Activated T-cell treated with anti-CD3 and anti-CD28 coated beads for 4 hours (primary cell): ENCODE results near the gene CAPN3.

Source experiments
- DNase-seq: peaks from one replicate; pipeline ENCODE4 v3.0.0-alpha.2; 2020

CAPN3 gene

DNA sequence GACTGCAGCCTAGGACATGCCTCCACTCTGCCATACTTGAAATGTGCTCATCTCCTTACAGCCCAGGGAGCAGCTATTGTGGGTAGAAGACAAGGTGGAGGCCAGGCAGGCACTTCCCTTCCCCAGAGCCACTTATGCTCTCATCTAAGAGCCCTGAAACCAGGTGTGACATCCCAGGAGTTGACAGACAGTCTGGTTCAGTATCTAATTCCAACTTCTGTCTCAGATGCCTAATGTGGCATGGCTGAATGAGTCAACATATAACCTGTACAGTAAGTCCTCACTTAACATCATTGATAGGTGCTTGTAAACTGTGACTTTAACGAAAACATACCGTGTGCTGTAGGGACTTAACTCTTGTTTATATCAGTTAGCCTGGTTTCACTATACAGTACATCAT lies 1.2 kb upstream of the CAPN3 start:
- DNase-seq: no peak

DNA sequence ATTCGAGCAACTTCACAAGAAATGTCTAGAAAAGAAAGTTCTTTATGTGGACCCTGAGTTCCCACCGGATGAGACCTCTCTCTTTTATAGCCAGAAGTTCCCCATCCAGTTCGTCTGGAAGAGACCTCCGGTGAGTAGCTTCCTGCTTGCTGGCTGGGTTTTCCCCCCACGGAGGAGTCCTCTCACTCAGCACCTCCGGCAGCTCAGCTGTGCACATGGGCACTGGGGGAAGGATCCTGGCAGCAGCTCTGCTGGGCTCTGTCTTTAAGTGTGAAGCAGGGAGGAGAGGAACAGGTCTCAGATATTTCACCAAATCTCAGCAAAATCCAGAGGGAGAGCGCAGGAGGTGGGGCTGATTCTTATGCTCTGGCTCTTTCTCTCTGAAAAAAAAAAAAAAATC lies 684 bp downstream of the CAPN3 start:
- no peak for DNase-seq

DNA sequence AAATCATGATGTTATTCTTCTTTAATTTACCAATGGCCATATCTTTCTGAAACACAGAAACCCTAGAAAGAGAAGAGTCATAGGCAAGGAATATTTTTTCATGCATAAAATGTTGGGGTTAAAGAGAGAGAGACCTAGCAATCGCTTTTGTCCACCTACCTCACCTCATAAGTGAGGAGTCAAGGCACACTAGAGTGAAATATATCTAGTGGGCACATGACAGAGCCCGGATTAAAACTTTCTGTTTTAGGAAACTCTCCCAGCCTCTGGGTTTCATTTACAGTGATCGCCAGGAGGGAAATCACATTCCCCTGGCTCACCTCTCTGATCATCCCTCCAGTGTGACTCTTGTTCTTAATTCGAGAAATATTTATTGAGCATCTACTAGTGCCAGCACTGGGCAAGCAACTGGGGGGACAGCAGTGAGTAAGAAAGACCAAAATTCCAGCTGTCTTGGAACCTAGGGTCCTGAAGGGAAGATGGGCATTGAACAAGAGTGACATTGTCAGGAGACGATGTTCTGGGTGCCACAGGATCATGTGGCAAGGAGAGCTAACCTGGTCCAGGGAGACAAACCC lies 1.3 kb downstream of the CAPN3 start:
- DNase-seq: no peak

DNA sequence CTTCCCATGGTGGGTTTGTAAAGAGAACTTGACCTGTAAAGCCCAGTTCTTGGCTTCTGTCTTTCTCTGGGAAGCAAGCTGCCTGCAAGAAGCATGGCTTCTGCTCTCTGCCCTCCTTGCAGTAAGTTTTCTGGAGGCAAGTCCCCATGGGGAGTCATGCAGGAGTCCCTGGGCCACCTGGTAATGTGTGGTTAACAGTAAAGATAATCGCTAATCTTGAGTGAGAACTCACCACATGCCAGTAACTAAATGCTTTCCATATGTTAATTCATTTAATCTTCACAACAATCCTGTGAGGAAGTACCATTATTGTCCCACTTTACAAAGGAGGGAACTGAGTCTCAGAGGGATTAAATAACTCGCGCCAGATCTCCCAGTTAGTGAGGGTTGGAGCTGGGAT lies 4.2 kb downstream of the CAPN3 start:
- no peak for DNase-seq

DNA sequence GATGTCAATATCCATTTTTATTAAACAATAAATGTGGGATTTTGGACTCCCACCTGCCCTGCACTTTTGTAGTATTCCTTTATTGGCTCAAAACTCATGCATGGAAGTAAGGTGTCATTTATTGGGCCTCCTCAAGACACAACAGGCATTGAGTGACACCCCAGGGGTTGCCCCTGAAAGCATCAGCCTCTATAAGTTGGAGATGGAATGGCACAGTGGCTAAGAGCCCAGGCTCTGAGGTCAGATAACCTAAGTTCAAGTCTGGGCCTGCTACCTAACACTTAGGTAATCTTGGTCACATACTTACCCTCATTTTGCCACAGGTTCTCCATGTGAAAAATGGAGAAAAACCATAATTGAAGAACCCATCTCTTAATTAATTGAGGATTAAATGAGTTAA lies 4.6 kb downstream of the CAPN3 start:
- DNase-seq: no peak

DNA sequence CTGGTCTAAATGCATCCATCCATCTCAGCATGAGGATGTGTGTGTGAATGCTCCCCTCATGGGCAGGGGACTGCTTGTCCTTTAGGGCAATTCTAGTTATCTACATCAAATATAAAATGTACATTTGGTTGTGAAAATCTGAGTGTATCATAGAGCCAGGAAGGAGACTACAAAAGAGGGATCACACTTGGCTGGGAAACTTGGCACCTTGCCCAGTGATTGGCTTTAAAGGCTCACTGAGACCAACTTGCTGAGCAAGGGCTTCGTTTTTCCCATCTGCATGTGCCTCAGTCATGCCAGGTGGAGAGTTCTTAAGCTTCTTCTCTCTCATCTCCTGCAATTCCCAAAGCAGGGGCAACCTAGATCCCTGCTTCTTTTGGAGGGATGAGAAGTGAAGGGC lies 5.2 kb downstream of the CAPN3 start:
- DNase-seq: no peak

GRCh38 chr15:42365921-42366550 lies 6.7 kb downstream of the CAPN3 start:
- no peak for DNase-seq

DNA sequence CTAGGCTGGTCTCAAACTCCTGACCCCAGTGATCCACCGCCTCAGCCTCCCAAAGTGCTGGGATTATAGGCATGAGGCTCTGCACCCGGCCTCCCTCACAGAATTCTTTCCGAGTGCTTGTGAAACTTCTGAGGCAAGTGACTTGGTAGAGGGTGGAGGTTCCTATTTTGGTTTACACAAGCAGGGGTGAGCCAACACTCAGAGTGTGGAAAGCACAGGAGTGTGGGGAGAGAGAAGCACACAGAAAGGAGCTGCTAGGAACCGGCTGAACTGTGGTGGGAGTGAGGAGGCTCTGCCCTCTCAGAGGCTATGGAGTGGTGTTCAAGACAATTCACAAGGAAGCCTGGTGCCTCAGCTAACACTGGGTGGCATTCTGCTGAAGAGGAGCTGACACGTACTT lies 7.7 kb downstream of the CAPN3 start:
- no peak for DNase-seq

- no peak for DNase-seq
Measured at GRCh38 chr15:42368096-42368495, 8.8 kb downstream of the CAPN3 start.

- DNase-seq: no peak
Measured at GRCh38 chr15:42371096-42371495, 11.8 kb downstream of the CAPN3 start.

GRCh38 chr15:42373274-42373673 lies 14.0 kb downstream of the CAPN3 start:
- no peak for DNase-seq

- DNase-seq: no peak
Measured at GRCh38 chr15:42373936-42374335, 14.6 kb downstream of the CAPN3 start.

DNA sequence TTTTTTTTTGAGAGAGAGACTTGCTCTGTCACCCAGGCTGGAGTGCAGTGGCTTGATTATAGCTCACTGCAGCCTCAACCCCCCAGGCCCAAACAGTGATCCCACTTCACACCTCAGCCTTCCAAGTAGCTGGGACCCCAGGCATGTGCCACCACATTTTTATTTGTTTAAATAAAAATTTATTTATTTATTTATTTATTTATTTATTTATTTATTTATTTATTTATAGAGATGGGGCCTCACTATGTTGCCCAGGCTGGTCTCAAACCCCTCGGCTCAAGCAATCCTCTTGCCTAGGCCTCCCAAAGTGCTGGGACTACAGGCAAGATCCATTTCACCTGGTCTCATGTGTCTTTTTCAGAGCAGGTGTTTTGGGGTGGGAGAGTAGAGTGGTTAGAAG lies 15.5 kb downstream of the CAPN3 start:
- DNase-seq: no peak

DNA sequence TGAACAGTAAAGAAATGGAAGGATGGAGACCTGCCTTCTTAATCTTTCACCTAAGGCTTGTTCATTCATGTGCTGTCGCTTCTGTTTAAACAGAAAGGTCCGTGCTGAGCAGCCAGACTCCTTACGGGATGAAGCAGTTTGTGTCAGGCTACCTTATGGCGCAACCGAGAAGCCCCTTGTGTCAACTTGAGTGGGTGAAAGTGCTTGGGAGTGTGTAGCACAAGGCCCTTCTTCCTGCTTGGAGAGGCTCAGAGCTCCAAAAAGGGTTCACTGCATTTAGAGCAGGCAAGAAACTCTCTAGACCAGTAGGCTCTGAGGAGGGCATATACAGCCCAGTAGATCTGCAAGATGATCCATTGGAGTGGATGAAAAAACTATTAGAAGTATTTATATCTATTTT lies 16.0 kb downstream of the CAPN3 start:
- no peak for DNase-seq

GRCh38 chr15:42375941-42376340 lies 16.6 kb downstream of the CAPN3 start:
- DNase-seq: no peak

DNA sequence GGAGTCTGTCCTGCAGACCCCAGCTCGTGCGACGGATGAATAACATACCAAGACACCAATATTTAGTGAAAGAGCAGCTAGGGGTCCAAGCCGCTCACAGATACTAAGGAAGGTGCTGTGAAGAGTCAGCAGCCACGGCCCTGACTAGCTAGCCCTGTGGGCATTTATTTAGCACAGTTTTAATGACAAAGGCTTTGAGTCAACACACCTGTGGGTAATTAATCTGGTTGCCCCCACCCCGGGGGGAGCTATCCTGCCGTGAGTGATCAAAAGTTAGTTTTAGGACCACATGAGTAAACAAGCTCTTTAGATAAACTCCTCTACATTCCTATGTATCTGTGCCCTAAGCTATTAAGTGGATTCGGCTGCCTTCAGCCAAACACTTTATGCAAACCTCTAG lies 18.7 kb downstream of the CAPN3 start:
- DNase-seq: no peak

DNA sequence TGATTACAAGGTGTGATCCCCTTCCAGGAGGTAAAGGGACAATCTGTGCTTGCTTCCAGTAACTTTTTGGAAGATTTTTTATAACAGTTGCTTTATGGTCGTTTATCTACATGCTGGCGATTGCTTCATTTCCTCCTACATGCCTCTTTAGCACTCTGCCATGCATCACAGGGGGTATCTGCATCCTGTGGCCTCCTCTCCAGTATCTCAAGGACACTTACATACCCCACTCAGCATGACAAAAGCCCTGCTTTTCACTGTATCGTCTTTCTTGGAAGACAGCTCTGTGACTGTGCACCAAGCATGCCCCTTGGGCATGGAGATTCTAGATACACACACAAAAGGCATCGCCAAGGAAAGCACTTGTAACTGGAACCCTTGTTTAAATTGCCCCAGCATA lies 25.3 kb downstream of the CAPN3 start:
- DNase-seq: no peak

DNA sequence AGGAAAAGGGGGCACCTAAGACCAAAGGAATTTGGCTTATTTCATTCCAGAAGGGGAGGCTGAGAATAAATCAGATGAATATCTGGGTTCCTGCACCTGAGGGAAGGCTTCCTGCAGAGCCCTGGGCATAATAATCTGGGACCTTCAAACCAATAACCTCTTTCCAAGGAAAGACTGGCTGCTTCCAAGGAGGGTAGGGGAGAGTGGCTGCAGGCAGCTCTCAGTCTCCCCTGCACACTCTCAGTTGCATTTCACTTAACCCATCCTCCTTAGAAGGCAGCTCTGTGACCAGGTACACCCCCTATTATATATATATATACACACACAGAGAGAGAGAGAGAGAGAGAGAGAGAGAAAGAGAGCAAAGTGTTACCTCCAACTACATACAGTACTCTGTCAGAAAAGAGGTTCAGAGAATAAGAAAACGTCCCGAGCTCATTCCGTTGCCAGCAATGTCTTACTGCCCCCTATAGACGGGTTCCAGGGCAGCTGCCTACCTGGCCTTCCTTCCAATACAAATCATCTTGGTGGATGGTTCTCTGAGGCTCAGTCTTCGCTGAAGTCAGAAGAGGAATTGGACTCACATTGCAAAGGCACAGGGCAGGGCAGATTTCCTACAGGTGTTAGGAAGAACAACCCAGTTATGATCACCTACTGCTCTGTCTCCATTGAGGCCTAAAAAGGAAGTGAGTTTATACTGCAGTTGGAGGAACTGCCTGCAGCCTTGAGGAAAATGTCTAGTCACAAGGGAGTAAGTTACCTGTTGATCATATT lies 26.1 kb downstream of the CAPN3 start:
- no peak for DNase-seq

GRCh38 chr15:42385980-42386700 lies 26.8 kb downstream of the CAPN3 start:
- no peak for DNase-seq

DNA sequence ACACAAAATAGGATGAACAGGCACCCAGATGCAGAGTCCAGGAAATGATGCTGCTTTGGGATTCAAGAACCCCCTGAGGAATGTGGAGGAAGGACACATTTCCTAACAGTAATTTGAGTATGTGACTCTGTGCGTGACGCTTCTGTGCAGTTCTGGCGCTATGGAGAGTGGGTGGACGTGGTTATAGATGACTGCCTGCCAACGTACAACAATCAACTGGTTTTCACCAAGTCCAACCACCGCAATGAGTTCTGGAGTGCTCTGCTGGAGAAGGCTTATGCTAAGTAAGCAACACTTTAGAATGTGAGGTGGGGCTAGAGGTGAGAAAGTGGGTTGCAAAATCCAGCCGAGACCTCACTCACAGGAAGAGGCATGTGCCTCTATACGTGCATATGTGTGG lies 28.3 kb downstream of the CAPN3 start:
- DNase-seq: no peak

DNA sequence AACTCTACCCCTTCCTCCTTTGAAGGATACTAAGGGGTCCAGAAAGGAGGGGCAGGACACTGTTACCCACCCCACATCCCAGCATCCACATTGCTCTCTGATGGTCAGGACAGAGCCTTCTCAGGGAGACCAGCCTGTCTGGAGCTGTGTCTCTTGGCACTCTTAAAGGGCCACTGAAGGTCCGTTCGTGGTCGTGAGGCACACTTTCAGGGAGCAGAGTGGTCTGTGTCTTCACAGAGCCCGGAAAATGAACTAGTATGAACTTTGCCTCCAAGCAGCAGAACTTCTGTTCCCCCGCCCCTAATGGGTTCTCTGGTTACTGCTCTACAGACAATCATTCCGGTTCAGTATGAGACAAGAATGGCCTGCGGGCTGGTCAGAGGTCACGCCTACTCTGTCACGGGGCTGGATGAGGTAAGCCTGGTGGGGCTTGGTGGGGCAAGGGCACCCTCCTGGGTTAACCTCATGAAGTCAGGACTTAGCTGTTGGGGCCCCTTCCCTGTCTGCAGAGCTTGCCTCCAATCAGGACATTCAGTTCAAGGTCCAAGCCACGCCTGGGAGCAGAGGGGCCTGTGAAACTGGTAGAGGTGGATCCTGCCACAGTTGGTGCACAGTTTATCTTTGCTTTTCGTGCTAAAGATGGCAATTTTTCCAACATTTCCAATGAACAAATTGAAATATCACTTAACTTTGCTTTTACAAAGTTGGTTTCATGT lies 33.2 kb downstream of the CAPN3 start:
- DNase-seq: no peak

GRCh38 chr15:42394106-42394505 lies 34.8 kb downstream of the CAPN3 start:
- DNase-seq: no peak

DNA sequence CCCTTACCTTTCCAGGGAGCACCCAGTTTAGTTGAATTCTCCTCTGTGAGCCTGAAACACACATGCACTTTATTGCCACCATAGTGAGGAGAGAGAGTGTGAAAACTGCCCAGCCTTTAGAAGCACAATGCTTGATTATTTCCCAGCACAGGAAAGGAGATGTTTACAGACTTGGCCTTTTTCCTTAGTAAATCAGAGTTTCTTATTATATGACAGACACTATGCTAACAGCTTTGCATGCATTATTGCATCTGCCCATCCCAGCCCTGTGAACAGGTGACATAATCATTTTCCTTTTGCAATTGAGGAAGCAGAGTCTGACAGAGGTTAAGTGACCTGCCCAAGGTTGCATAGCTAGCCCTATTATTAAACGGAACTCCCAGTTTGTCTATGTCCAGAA lies 36.5 kb downstream of the CAPN3 start:
- DNase-seq: no peak
